Activated naive CD4-positive, alpha-beta T cell treated with anti-CD3 and anti-CD28 coated beads, Interleukin-2, amount 10 ng/mL, durations not matched to agents 7 days and 5 days (primary cell): ENCODE results near the gene POLD1.

Source experiments
- CTCF ChIA-PET: fragments of 350-600 bp; sonication (Branson Sonifier 250); formaldehyde crosslinking; loops from one replicate; lab custom pipeline; 2021; ENCODE audit warnings: antibody characterized with exemption; lab: Charles Lee
- DNase-seq: peaks from one replicate; pipeline ENCODE4 v3.0.0-alpha.2; 2020
- H3K27ac Mint-ChIP-seq: one replicate; pipeline ENCODE4 v1.8.0; 2021; ENCODE audit warnings: mild to moderate bottlenecking, moderate library complexity, mixed read lengths
- H3K27me3 Mint-ChIP-seq: one replicate; pipeline ENCODE4 v1.8.0; 2021; ENCODE audit warnings: mild to moderate bottlenecking, mixed read lengths
- H3K36me3 Mint-ChIP-seq: one replicate; pipeline ENCODE4 v1.8.0; 2021; ENCODE audit warnings: mixed read lengths
- H3K4me1 Mint-ChIP-seq: one replicate; pipeline ENCODE4 v1.8.0; 2021; ENCODE audit warnings: mixed read lengths
- H3K4me3 Mint-ChIP-seq: one replicate; pipeline ENCODE4 v1.8.0; 2021; ENCODE audit warnings: mild to moderate bottlenecking, moderate library complexity, mixed read lengths
- H3K9me3 Mint-ChIP-seq: one replicate; pipeline ENCODE4 v1.8.0; 2021; ENCODE audit warnings: mixed read lengths

POLD1 gene

DNA sequence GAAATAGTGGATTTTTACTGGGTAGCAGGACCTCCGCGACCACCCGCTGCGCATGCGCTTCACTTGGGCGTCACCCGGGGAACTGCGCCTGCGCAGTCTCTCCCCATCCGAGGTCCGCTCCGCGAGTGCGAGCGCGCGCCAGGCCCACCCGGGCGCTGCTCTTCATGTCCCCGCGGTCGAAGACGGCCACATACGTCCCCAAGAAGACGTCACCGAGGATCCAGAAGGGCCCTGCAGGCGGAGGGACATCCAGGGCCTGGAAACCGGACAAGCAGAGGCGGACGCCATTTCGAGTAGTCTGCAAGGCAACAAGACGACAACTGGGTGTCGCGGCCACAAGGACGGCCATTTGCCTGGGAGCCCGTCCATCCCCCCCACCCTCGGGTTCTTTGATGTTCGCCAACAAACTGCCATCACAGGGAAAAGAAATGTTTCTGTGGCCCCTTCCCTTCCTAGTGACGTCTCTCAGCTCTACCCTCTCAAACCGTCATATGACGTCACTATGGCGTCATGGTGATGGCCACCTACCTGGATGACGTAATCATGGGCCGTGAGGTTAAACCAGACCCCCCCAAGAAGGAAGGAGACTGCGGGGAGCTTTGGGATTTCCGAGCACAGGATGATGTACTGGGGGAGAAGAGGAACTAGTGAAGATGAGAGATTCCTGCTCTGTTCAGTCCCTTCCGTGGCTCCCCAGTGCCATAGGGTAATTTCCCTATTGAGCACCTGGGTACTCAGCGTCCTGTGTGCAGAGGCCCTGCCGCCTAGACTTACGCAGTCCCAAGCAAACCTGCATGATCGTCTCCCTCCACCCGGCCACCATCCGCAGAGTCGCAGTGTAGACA lies 25.4 kb upstream of the POLD1 start:
- H3K4me1 Mint-ChIP-seq: peaks cover 65% of the 10 kb centered on the region
- H3K4me3 Mint-ChIP-seq: peak overlapping the region; percentile 81
- H3K9me3 Mint-ChIP-seq: no peaks in the 10 kb centered on the region
- H3K36me3 Mint-ChIP-seq: peaks cover 10% of the 10 kb centered on the region
- CTCF ChIA-PET: interaction anchor here (1.2 to 2.9 kb wide), 4 partner anchors 10 to 199 kb away, joined by 3 to 28 read pairs (median 14); no protein-coding TSS in a partner anchor
- peaks cover 11% of the 10 kb centered on the region for H3K27me3 Mint-ChIP-seq
- H3K27ac Mint-ChIP-seq: peak overlapping the region; percentile 98
- peak; percentile 77 for DNase-seq

GRCh38 chr19:50359328-50359818 lies 24.8 kb upstream of the POLD1 start:
- Mint-ChIP-seq H3K9me3 (no peaks in the 10 kb centered on the region), H3K4me1 (peaks cover 69% of the 10 kb centered on the region), H3K4me3 (peak overlapping the region; percentile 81), H3K36me3 (peaks cover 10% of the 10 kb centered on the region), H3K27me3 (peaks cover 11% of the 10 kb centered on the region), H3K27ac (peak overlapping the region; percentile 98)
- CTCF ChIA-PET: interaction anchor here (1.2 kb wide), 1 partner anchor 198 kb away, joined by 3 read pairs; no protein-coding TSS in a partner anchor
- DNase-seq: no peak

- Mint-ChIP-seq H3K9me3 (no peaks in the 10 kb centered on the region), H3K36me3 (peaks cover 10% of the 10 kb centered on the region), H3K27ac (no peak overlapping the region), H3K4me3 (no peak overlapping the region), H3K27me3 (peaks cover 11% of the 10 kb centered on the region), H3K4me1 (peaks cover 87% of the 10 kb centered on the region)
- no peak for DNase-seq
- CTCF ChIA-PET: interaction anchor here (1.2 to 2.1 kb wide), 4 partner anchors 10 to 195 kb away, joined by 3 to 8 read pairs (median 4); no protein-coding TSS in a partner anchor
Observed at GRCh38 chr19:50361290-50362029, 22.7 kb upstream of the POLD1 start.

GRCh38 chr19:50362030-50362412 lies 22.1 kb upstream of the POLD1 start:
- DNase-seq: no peak
- CTCF ChIA-PET: interaction anchor here (1.2 to 2.1 kb wide), 3 partner anchors 23 to 194 kb away, joined by 3 to 8 read pairs (median 4); no protein-coding TSS in a partner anchor
- Mint-ChIP-seq H3K36me3 (peaks cover 10% of the 10 kb centered on the region), H3K27ac (peak overlapping the region; percentile 59), H3K9me3 (no peaks in the 10 kb centered on the region), H3K4me1 (peaks cover 85% of the 10 kb centered on the region), H3K4me3 (no peak overlapping the region), H3K27me3 (peaks cover 11% of the 10 kb centered on the region)

DNA sequence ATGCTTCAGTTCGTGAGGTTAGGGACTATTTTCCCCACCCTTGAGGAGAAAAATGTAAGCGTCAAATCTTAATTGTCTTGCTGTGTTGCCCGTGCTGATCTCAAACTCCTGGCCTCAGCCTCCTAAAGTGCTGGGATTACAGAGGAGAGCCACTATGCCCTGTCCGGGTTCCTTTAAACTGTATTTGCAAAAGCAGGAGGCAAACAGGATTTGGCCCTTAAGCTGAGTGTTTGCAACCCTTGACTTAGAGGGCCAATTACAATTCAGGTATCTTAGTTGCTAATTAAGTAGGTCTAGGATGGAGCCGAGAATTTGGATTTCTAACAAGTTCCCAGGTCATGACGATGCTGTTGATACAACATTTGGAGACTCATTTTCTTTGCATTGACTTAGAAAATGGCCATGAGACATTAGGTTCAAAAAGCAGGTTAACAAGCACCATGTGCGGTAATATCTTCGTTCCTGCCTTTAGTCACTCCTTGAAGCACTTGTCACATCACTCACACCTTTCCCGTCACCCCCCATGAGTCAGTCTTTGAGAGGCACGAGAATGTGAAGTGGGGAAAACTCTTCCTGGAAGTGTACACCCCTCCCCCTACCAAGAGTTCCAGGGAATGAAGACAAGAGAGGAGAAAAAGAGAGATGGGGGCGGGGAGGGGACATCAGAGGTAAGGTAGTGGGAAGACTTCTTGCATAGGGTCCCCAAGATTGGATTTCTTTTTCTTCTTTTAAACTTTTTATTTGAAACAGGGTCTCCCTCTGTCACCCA lies 21.3 kb upstream of the POLD1 start:
- CTCF ChIA-PET: interaction anchor here (1.6 to 2.1 kb wide), 2 partner anchors 98 to 193 kb away, joined by 4 to 8 read pairs; no protein-coding TSS in a partner anchor
- no peaks in the 10 kb centered on the region for H3K9me3 Mint-ChIP-seq
- H3K27ac Mint-ChIP-seq: peak overlapping the region; percentile 68
- DNase-seq: no peak
- peaks cover 7% of the 10 kb centered on the region for H3K27me3 Mint-ChIP-seq
- peaks cover 85% of the 10 kb centered on the region for H3K4me1 Mint-ChIP-seq
- peaks cover 10% of the 10 kb centered on the region for H3K36me3 Mint-ChIP-seq
- no peak overlapping the region for H3K4me3 Mint-ChIP-seq

- CTCF ChIA-PET: interaction anchor here (0.6 to 4.2 kb wide), 4 partner anchors 8 to 97 kb away, joined by 3 to 20 read pairs (median 6); no protein-coding TSS in a partner anchor
- Mint-ChIP-seq H3K4me3 (peak within 1 kb of the TSS; percentile 5), H3K4me1 (peaks cover 73% of the 10 kb centered on the region), H3K9me3 (no peaks in the 10 kb centered on the region), H3K27ac (peak within 1 kb of the TSS; percentile 85), H3K27me3 (no peaks in the 10 kb centered on the region), H3K36me3 (peaks cover 5% of the 10 kb centered on the region)
- no peak for DNase-seq
Observed at GRCh38 chr19:50365434-50366306, 18.5 kb upstream of the POLD1 start, which contains the start of gene NAPSA. Gene NAPSA, minus strand, starts transcription at chr19:50365639. Its CDS starts 18 bp downstream, at chr19:50365621.

DNA sequence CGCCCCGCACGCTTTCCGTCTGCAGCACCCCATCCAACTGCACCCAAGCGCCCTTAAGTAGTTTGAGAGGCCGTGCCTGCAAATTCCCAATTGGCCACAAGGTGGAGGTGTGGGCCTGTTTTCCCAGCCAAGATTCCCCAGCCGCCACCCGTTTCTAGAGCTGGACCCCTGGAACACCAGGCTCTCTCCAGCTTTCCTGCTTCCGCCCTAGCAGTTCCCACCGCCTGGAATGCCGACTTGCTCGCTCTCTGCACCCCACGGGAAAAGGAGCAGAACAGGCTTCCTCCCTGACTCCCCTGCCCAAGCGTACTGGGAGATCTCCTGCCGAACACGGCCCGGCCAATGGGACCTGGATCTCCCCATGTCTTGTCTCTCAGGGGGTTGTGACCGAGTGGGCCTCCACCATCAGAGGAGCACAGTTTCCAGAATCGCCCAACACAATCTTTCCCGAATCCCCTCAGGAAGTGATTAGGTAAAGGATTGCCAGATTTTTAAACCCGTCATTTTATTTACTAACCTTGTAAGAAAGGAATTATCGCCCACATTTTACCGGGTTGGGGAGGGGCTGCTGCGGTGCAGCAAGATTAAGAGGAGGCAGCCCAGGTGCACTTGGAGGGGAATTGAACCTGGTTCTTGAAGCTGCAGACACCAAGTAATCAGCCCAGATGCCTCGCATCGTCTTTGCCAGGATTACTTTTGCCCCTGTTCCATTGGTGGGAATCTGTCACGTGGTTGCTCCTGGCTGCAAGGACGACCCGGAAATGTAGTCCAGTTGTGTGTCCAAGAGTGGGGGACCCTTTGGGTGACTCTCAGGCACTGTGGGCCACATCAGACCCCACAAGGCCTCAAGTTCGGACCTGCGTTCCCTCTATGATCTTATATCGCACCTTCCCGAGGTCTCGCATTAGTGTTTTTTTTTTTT lies 15.2 kb upstream of the POLD1 start:
- Mint-ChIP-seq H3K27ac (peak overlapping the region; percentile 91), H3K9me3 (no peaks in the 10 kb centered on the region), H3K4me3 (peak overlapping the region; percentile 88), H3K4me1 (peaks cover 42% of the 10 kb centered on the region), H3K36me3 (no peaks in the 10 kb centered on the region), H3K27me3 (no peaks in the 10 kb centered on the region)
- DNase-seq: peak; percentile 87
- CTCF ChIA-PET: interaction anchor here (1.4 to 4.2 kb wide), 5 partner anchors 11 to 93 kb away, joined by 3 to 20 read pairs (median 7); no protein-coding TSS in a partner anchor

DNA sequence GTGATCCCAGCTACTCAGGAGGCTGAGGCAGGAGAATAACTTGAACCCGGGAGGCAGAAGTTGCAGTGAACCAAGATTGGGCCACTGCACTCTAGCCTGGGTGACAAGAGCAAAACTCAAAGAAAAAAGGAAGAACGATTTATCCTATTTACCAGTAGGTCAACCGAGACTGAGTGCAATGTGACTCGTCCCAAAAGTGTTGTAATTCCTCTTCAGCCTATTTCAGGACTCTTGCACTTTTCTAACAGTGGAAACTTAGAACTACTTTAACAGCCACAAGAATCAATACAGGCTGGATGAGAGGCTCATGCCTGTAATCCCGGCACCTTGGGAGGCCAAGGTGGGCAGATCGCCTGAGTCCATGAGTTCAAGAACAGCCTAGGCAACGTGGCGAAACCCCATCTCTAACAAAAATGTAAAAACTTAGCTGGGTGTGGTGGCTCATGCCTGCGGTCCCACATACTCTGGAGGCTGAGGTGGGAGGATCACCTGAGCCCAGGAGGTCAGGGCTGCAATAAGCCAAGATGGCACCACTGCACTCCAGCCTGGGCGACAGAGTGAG lies 12.2 kb upstream of the POLD1 start:
- Mint-ChIP-seq H3K4me1 (peaks cover 37% of the 10 kb centered on the region), H3K27me3 (no peaks in the 10 kb centered on the region), H3K9me3 (no peaks in the 10 kb centered on the region), H3K36me3 (peaks cover 2% of the 10 kb centered on the region), H3K27ac (no peak overlapping the region), H3K4me3 (no peak overlapping the region)
- CTCF ChIA-PET: interaction anchor here (0.5 kb wide), 1 partner anchor 20 kb away, joined by 3 read pairs; no protein-coding TSS in a partner anchor
- no peak for DNase-seq

GRCh38 chr19:50376166-50377050 lies 7.7 kb upstream of the POLD1 start, which contains the start of gene NR1H2:
Gene NR1H2, plus strand, starts transcription at chr19:50376457. Its CDS starts 1,149 bp downstream, at chr19:50377606.
- peaks cover 38% of the 10 kb centered on the region for H3K36me3 Mint-ChIP-seq
- CTCF ChIA-PET: interaction anchor here (0.7 to 1.1 kb wide), 3 partner anchors 9 to 23 kb away, joined by 3 to 6 read pairs (median 3); no protein-coding TSS in a partner anchor
- H3K9me3 Mint-ChIP-seq: no peaks in the 10 kb centered on the region
- peak; percentile 95 for DNase-seq
- H3K27me3 Mint-ChIP-seq: no peaks in the 10 kb centered on the region
- peak within 1 kb of the TSS; percentile 90 for H3K4me3 Mint-ChIP-seq
- peak within 1 kb of the TSS; percentile 98 for H3K27ac Mint-ChIP-seq
- peaks cover 30% of the 10 kb centered on the region for H3K4me1 Mint-ChIP-seq

GRCh38 chr19:50377051-50377461 lies 7.1 kb upstream of the POLD1 start:
- H3K4me3 Mint-ChIP-seq: peak overlapping the region; percentile 90
- peak overlapping the region; percentile 98 for H3K27ac Mint-ChIP-seq
- CTCF ChIA-PET: no interaction called here
- no peaks in the 10 kb centered on the region for H3K27me3 Mint-ChIP-seq
- peaks cover 40% of the 10 kb centered on the region for H3K36me3 Mint-ChIP-seq
- H3K9me3 Mint-ChIP-seq: no peaks in the 10 kb centered on the region
- DNase-seq: peak; percentile 72
- peaks cover 30% of the 10 kb centered on the region for H3K4me1 Mint-ChIP-seq

DNA sequence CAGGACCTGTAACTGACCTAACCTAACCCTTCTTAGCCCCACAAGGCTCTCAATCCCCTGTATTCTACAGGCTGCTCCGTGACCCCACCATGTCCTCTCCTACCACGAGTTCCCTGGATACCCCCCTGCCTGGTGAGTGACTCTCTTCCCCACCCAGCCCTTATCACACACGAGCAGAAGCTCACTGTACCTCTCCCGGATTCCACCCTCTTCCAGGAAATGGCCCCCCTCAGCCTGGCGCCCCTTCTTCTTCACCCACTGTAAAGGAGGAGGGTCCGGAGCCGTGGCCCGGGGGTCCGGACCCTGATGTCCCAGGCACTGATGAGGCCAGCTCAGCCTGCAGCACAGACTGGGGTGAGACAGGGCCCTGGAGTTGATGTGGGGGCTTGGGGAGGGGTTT lies 6.6 kb upstream of the POLD1 start:
- DNase-seq: no peak
- peaks cover 40% of the 10 kb centered on the region for H3K36me3 Mint-ChIP-seq
- H3K4me1 Mint-ChIP-seq: peaks cover 30% of the 10 kb centered on the region
- CTCF ChIA-PET: no interaction called here
- no peaks in the 10 kb centered on the region for H3K9me3 Mint-ChIP-seq
- peak overlapping the region; percentile 98 for H3K27ac Mint-ChIP-seq
- H3K4me3 Mint-ChIP-seq: peak overlapping the region; percentile 90
- no peaks in the 10 kb centered on the region for H3K27me3 Mint-ChIP-seq
